HCT116 (cell line): ENCODE measurements around the gene CAP2. TPM values are rescaled to one million over a fixed set of nuclear protein-coding genes. Genes with fewer than 3 reads are reported as not detected.

Source experiments
- ATAC-seq: fragments of 200-7000 bp; cut with Tn5 transposase; 2 replicates; pipeline ENCODE4 v1.9.1; 2020; ENCODE audit warnings: mild to moderate bottlenecking, moderate library complexity
- BruUV-seq: library from RNA; stranded (reverse); fragments of 400-500 nt; replicated peaks from 2 replicates; lab custom pipeline; 2021; lab: Mats Ljungman, UMichigan
- CTCF ChIA-PET: fragments of 300-600 bp; sonication (Branson Sonifier 250); formaldehyde crosslinking; loops from one replicate; lab custom pipeline; 2021; ENCODE audit warnings: antibody characterized with exemption; lab: Charles Lee
- POLR2A ChIA-PET: fragments of 300-600, 350-600 bp; sonication (Branson Sonifier 250); formaldehyde crosslinking; loops from one replicate; lab custom pipeline; 2021; ENCODE audit warnings: antibody characterized with exemption; lab: Charles Lee
- RAD21 ChIA-PET, 2 experiments: fragments of 300-600 bp; sonication (Branson Sonifier 250); formaldehyde crosslinking; loops; one replicate each; lab custom pipeline; 2023; ENCODE audit warnings: low total read pairs in 2 of 2; ENCODE audit not compliant: uncharacterized antibody in 2 of 2, unreplicated experiment in 2 of 2, low non-redundant PET in 1 of 2; lab: Charles Lee
- DNase-seq: peaks from one replicate; pipeline ENCODE4 v3.0.0-alpha.2; 2010; ENCODE audit warnings: low read depth, low spot score
- H2AFZ ChIP-seq: fragments of 200-600 bp; shearing (Covaris generic), sonication (generic); 2 replicates; pipeline ENCODE4 v1.6.1; 2017; ENCODE audit warnings: low read depth, mixed run types, mixed read lengths, antibody characterized with exemption, low read length; ENCODE audit not compliant: poor library complexity, severe bottlenecking
- H3K27ac ChIP-seq: 2 replicates; pipeline ENCODE4 v1.5.1; 2012; ENCODE audit warnings: low read depth, low read length
- H3K27me3 ChIP-seq: fragments of 200-600 bp; sonication (generic); 2 replicates; pipeline ENCODE4 v1.6.1; 2016; ENCODE audit warnings: mixed run types, low read length, mixed read lengths; ENCODE audit not compliant: insufficient read depth
- H3K36me3 ChIP-seq, 2 experiments: fragments of 200-500 bp in 1 of 2; fragments of 200-600 bp in 1 of 2; sonication (Bioruptor generic) in 1 of 2; sonication (generic) in 1 of 2; 2 replicates each; pipeline versions ENCODE4 v1.5.1 to v1.6.1; 2014 to 2016; ENCODE audit warnings: low read length in 2 of 2, inconsistent platforms in 1 of 2, mixed read lengths in 1 of 2, mixed run types in 1 of 2; ENCODE audit not compliant: insufficient read depth in 2 of 2, control insufficient read depth in 1 of 2
- H3K4me1 ChIP-seq, 2 experiments: fragments of 200-600 bp in 1 of 2; sonication (generic) in 1 of 2; 2 replicates each; pipeline versions ENCODE4 v1.5.1 to v1.6.1; 2012 to 2017; ENCODE audit warnings: low read length in 2 of 2, inconsistent platforms in 1 of 2, mild to moderate bottlenecking in 1 of 2, mixed read lengths in 1 of 2, mixed run types in 1 of 2, moderate library complexity in 1 of 2; ENCODE audit not compliant: insufficient read depth in 2 of 2, control insufficient read depth in 1 of 2
- H3K4me2 ChIP-seq: fragments of 200-600 bp; sonication (generic); 2 replicates; pipeline ENCODE4 v1.6.1; 2017; ENCODE audit warnings: mixed run types, low read length, mixed read lengths
- H3K4me3 ChIP-seq, 2 experiments: fragments of 200-600 bp in 1 of 2; sonication (generic) in 1 of 2; replicated peaks in 1 of 2; 2 replicates each; pipeline ENCODE4 v1.5.1; 2011 to 2016; ENCODE audit warnings: low read length in 2 of 2, control low read depth in 1 of 2, low read depth in 1 of 2, mild to moderate bottlenecking in 1 of 2, mixed read lengths in 1 of 2, mixed run types in 1 of 2
- H3K79me2 ChIP-seq: fragments of 200-600 bp; sonication (generic); 2 replicates; pipeline ENCODE4 v1.6.1; 2017; ENCODE audit warnings: mild to moderate bottlenecking, mixed run types, low read length, moderate library complexity, mixed read lengths; ENCODE audit not compliant: insufficient read depth
- H3K9ac ChIP-seq: fragments of 200-600 bp; sonication (generic); 2 replicates; pipeline ENCODE4 v1.6.1; 2016; ENCODE audit warnings: low read length, mixed read lengths
- H3K9me2 ChIP-seq: fragments of 200-600 bp; sonication (generic), shearing (Covaris generic); 2 replicates; pipeline ENCODE4 v1.6.1; 2017; ENCODE audit warnings: mixed run types, mild to moderate bottlenecking, moderate library complexity; ENCODE audit not compliant: insufficient read depth
- H3K9me3 ChIP-seq, 2 experiments: fragments of 200-500 bp in 1 of 2; fragments of 200-600 bp in 1 of 2; sonication (Bioruptor generic) in 1 of 2; sonication (generic) in 1 of 2; 2 replicates each; pipeline ENCODE4 v1.6.1; 2014 to 2017; ENCODE audit warnings: low read length in 2 of 2, mixed read lengths in 2 of 2, inconsistent platforms in 1 of 2, low read depth in 1 of 2, mild to moderate bottlenecking in 1 of 2, mixed run types in 1 of 2, moderate library complexity in 1 of 2; ENCODE audit not compliant: control insufficient read depth in 1 of 2, insufficient read depth in 1 of 2
- H4K20me1 ChIP-seq: fragments of 200-600 bp; sonication (generic), shearing (Covaris generic); 2 replicates; pipeline ENCODE4 v1.6.1; 2017; ENCODE audit warnings: mixed run types, mild to moderate bottlenecking, moderate library complexity; ENCODE audit not compliant: insufficient read depth
- EGR1 ChIP-seq: IDR thresholded peaks from 2 replicates; pipeline ENCODE4 v1.6.1; 2012; ENCODE audit warnings: low read depth
- FOSL1 ChIP-seq: IDR thresholded peaks from 2 replicates; pipeline ENCODE4 v1.6.1; 2012; ENCODE audit warnings: low read depth
- SIN3A ChIP-seq: IDR thresholded peaks from 2 replicates; pipeline ENCODE4 v1.6.1; 2012; ENCODE audit warnings: low read depth
- SRF ChIP-seq: IDR thresholded peaks from 2 replicates; pipeline ENCODE4 v1.6.1; 2012; ENCODE audit warnings: low read depth
- ZFX ChIP-seq: fragments of 450-650 bp; IDR thresholded peaks from 2 replicates; pipeline ENCODE4 v1.6.1; 2017
- intact Hi-C: fragments of 100-400 bp; cut with micrococcal nuclease; formaldehyde crosslinking; loops from 2 replicates; pipeline ENCODE4 v1.10.0; 2022
- total RNA-seq: library from RNA; stranded (reverse); gene quantifications from one replicate; pipeline ENCODE4 v1.2.1, GENCODE V29; 2021; ENCODE audit not compliant: unreplicated experiment
- TF ChIP-seq, protein P1 (sequence below): IDR thresholded peaks from 2 replicates; pipeline ENCODE4 v1.6.1; 2012; ENCODE audit warnings: low read depth
- TF ChIP-seq, protein P2 (sequence below): IDR thresholded peaks from 2 replicates; pipeline ENCODE4 v1.6.1; 2011; ENCODE audit warnings: mild to moderate bottlenecking, low read length, moderate library complexity; ENCODE audit not compliant: insufficient replicate concordance; ENCODE audit errors: extremely low read depth
- TF ChIP-seq, protein P3 (sequence below): IDR thresholded peaks from 2 replicates; pipeline ENCODE4 v1.6.1; 2012

The CAP2 gene
- total RNA-seq, 1 experiment from 2014 or later, result 3.8 TPM

GRCh38 chr6:17474289-17474688 is 80.9 kb downstream of the CAP2 start:
- no TSS peak for BruUV-seq
- no peak for ATAC-seq
- H2AFZ ChIP-seq, result no peak overlapping the region
- H3K4me1 ChIP-seq, result no peaks in the 10 kb centered on the region
- POLR2A ChIA-PET, result no interaction called here
- H3K27ac ChIP-seq, result no peak overlapping the region
- no peak overlapping the region for H3K4me2 ChIP-seq
- DNase-seq, result no peak
- H3K79me2 ChIP-seq, result no peaks in the 10 kb centered on the region
- no peak overlapping the region for H3K4me3 ChIP-seq
- H3K36me3 ChIP-seq, result no peaks in the 10 kb centered on the region
- intact Hi-C loops, result no loop called here
- no peaks in the 10 kb centered on the region for H3K9me2 ChIP-seq
- RAD21 ChIA-PET, result no interaction called here
- TF ChIP-seq, protein P1, sequence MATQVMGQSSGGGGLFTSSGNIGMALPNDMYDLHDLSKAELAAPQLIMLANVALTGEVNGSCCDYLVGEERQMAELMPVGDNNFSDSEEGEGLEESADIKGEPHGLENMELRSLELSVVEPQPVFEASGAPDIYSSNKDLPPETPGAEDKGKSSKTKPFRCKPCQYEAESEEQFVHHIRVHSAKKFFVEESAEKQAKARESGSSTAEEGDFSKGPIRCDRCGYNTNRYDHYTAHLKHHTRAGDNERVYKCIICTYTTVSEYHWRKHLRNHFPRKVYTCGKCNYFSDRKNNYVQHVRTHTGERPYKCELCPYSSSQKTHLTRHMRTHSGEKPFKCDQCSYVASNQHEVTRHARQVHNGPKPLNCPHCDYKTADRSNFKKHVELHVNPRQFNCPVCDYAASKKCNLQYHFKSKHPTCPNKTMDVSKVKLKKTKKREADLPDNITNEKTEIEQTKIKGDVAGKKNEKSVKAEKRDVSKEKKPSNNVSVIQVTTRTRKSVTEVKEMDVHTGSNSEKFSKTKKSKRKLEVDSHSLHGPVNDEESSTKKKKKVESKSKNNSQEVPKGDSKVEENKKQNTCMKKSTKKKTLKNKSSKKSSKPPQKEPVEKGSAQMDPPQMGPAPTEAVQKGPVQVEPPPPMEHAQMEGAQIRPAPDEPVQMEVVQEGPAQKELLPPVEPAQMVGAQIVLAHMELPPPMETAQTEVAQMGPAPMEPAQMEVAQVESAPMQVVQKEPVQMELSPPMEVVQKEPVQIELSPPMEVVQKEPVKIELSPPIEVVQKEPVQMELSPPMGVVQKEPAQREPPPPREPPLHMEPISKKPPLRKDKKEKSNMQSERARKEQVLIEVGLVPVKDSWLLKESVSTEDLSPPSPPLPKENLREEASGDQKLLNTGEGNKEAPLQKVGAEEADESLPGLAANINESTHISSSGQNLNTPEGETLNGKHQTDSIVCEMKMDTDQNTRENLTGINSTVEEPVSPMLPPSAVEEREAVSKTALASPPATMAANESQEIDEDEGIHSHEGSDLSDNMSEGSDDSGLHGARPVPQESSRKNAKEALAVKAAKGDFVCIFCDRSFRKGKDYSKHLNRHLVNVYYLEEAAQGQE, result no peak
- TF ChIP-seq SRF (no peak), FOSL1 (no peak), EGR1 (no peak), SIN3A (no peak), ZFX (no peak)
- TF ChIP-seq, protein P2, sequence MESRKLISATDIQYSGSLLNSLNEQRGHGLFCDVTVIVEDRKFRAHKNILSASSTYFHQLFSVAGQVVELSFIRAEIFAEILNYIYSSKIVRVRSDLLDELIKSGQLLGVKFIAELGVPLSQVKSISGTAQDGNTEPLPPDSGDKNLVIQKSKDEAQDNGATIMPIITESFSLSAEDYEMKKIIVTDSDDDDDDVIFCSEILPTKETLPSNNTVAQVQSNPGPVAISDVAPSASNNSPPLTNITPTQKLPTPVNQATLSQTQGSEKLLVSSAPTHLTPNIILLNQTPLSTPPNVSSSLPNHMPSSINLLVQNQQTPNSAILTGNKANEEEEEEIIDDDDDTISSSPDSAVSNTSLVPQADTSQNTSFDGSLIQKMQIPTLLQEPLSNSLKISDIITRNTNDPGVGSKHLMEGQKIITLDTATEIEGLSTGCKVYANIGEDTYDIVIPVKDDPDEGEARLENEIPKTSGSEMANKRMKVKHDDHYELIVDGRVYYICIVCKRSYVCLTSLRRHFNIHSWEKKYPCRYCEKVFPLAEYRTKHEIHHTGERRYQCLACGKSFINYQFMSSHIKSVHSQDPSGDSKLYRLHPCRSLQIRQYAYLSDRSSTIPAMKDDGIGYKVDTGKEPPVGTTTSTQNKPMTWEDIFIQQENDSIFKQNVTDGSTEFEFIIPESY, result no peak
- TF ChIP-seq, protein P3, sequence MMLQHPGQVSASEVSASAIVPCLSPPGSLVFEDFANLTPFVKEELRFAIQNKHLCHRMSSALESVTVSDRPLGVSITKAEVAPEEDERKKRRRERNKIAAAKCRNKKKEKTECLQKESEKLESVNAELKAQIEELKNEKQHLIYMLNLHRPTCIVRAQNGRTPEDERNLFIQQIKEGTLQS, result no peak
- H3K9me3 ChIP-seq, result no peaks in the 10 kb centered on the region
- H3K9ac ChIP-seq, result no peak overlapping the region
- no peaks in the 10 kb centered on the region for H3K27me3 ChIP-seq
- no peaks in the 10 kb centered on the region for H4K20me1 ChIP-seq
- CTCF ChIA-PET, result no interaction called here
